Stimulated activated CD4-positive, alpha-beta T cell treated with anti-CD3 and anti-CD28 coated beads, Interleukin-1b, Interleukin-23, amount 100 ng/mL, for 4 hours (primary cell): Measurements from ENCODE around the gene ECM1.

Experiments used
- DNase-seq, 2 donors: peaks; one replicate each; pipeline ENCODE4 v3.0.0-alpha.2; 2020; ENCODE audit warnings: low read depth in 2 of 2

The ECM1 gene

GRCh38 chr1:150507912-150508864 is at the start of gene ECM1:
Gene ECM1, plus strand, starts transcription at chr1:150508109. Its CDS starts 101 bp downstream, at chr1:150508210.
- no peak for DNase-seq

- DNase-seq, result peak; percentile 59 to 75
Measured at GRCh38 chr1:150464422-150464826, 43.5 kb upstream of the ECM1 start.

GRCh38 chr1:150466964-150467363 is 40.9 kb upstream of the ECM1 start:
- DNase-seq, result no peak

- no peak for DNase-seq
Measured at GRCh38 chr1:150469291-150469690, 38.6 kb upstream of the ECM1 start.

GRCh38 chr1:150472601-150473200 is 35.2 kb upstream of the ECM1 start:
- DNase-seq, result no peak

- DNase-seq, result no peak
Measured at GRCh38 chr1:150473659-150474058, 34.2 kb upstream of the ECM1 start.

GRCh38 chr1:150474869-150475268 is 33.0 kb upstream of the ECM1 start:
- DNase-seq, result no peak

GRCh38 chr1:150476754-150477153 is 31.2 kb upstream of the ECM1 start:
- no peak for DNase-seq

- no peak for DNase-seq
Measured at GRCh38 chr1:150477320-150477719, 30.6 kb upstream of the ECM1 start.

- DNase-seq, result no peak
Measured at GRCh38 chr1:150477733-150478132, 30.2 kb upstream of the ECM1 start.

GRCh38 chr1:150479370-150479769 is 28.5 kb upstream of the ECM1 start:
- no peak for DNase-seq

- no peak for DNase-seq
Measured at GRCh38 chr1:150479927-150480352, 28.0 kb upstream of the ECM1 start.

- no peak for DNase-seq
Measured at GRCh38 chr1:150484431-150484830, 23.5 kb upstream of the ECM1 start.

GRCh38 chr1:150484861-150485260 is 23.0 kb upstream of the ECM1 start:
- DNase-seq, result no peak

GRCh38 chr1:150486966-150487762 is 20.7 kb upstream of the ECM1 start, which contains the start of gene TARS2:
Gene TARS2, plus strand, starts transcription at chr1:150487419. Its CDS starts 32 bp downstream, at chr1:150487451.
- peak; percentile 77 to 93 for DNase-seq

GRCh38 chr1:150487763-150488115 is 20.2 kb upstream of the ECM1 start:
- no peak for DNase-seq

GRCh38 chr1:150493175-150493574 is 14.7 kb upstream of the ECM1 start:
- DNase-seq, result no peak

GRCh38 chr1:150498342-150498741 is 9.6 kb upstream of the ECM1 start:
- no peak for DNase-seq

- no peak for DNase-seq
Measured at GRCh38 chr1:150505431-150505830, 2.5 kb upstream of the ECM1 start.

- DNase-seq, result no peak
Measured at GRCh38 chr1:150508982-150509381, 1.1 kb downstream of the ECM1 start.

- DNase-seq, result no peak
Measured at GRCh38 chr1:150511551-150511950, 3.6 kb downstream of the ECM1 start.

GRCh38 chr1:150511985-150512660 is 4.2 kb downstream of the ECM1 start:
- DNase-seq, result no peak
